Activated B cell treated with CpG ODN at 0.5 μM for 24 hours (primary cell): ENCODE measurements around the gene TECPR1. TPM values are rescaled to one million over a fixed set of nuclear protein-coding genes. Genes with fewer than 3 reads are reported as not detected.
A peak's percentile ranks its signal among the peaks of the same experiment; 100 is the strongest.

Source experiments
- ATAC-seq: fragments of 200-7000 bp; cut with Tn5 transposase; one replicate; pipeline ENCODE4 v1.10.0; 2021; ENCODE audit warnings: low read depth, mild to moderate bottlenecking, moderate library complexity
- CTCF ChIA-PET: fragments of 350-600 bp; sonication (Branson Sonifier 250); formaldehyde crosslinking; loops from one replicate; lab custom pipeline; 2021; ENCODE audit warnings: antibody characterized with exemption; lab: Charles Lee
- POLR2A ChIA-PET: fragments of 350-600 bp; sonication (Branson Sonifier 250); formaldehyde crosslinking; loops from one replicate; lab custom pipeline; 2021; ENCODE audit warnings: antibody characterized with exemption; lab: Charles Lee
- DNase-seq: peaks from one replicate; pipeline ENCODE4 v3.0.0; 2022
- H3K27ac Mint-ChIP-seq: one replicate; pipeline ENCODE4 v1.8.0; 2020; ENCODE audit warnings: mixed read lengths
- H3K27me3 Mint-ChIP-seq: one replicate; pipeline ENCODE4 v1.8.0; 2021; ENCODE audit warnings: mixed read lengths
- H3K36me3 Mint-ChIP-seq: one replicate; pipeline ENCODE4 v1.8.0; 2021; ENCODE audit warnings: low read depth, mixed read lengths
- H3K4me1 Mint-ChIP-seq: one replicate; pipeline ENCODE4 v1.8.0; 2021; ENCODE audit warnings: mixed read lengths
- H3K4me3 Mint-ChIP-seq: one replicate; pipeline ENCODE4 v1.8.0; 2020; ENCODE audit warnings: mild to moderate bottlenecking, mixed read lengths
- H3K9me3 Mint-ChIP-seq: one replicate; pipeline ENCODE4 v1.8.0; 2020; ENCODE audit warnings: mixed read lengths
- intact Hi-C: fragments of 100-400 bp; cut with micrococcal nuclease; formaldehyde crosslinking; loops from one replicate; pipeline ENCODE4 v1.15.1; 2024
- total RNA-seq: library from RNA; stranded (reverse); gene quantifications from 2 replicates; pipeline ENCODE4 v1.2.3, GENCODE V29; 2022
- TF ChIP-seq, protein P1 (sequence below): fragments of 200-600 bp; IDR thresholded peaks from one replicate; pipeline ENCODE4 v1.8.0; 2022; ENCODE audit warnings: antibody characterized with exemption, mild to moderate bottlenecking

The TECPR1 gene
- total RNA-seq, 1 donor from 2014 or later = 34.5 TPM

DNA sequence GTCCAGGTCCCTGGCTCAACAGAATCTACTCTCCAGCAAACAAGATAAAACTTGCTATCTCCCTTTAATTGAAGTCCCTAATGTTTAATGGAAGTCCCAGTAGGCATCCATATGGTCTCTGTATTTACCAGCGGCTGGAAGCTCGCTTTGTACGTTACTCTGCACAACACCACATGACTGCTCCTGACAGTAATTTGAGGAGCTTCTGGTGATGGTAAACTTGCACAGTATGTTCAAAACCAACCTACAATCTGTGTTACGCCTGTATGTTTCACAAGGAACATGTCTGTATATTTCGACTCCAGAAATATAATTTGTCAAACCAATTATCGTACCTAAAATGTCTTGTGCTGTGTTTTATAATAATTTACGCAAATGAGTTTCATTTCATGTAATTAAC lies 4.4 kb upstream of the TECPR1 start:
- H3K36me3 Mint-ChIP-seq = peaks cover 39% of the 10 kb centered on the region
- H3K27me3 Mint-ChIP-seq = no peaks in the 10 kb centered on the region
- no peaks in the 10 kb centered on the region for H3K9me3 Mint-ChIP-seq
- peaks cover 14% of the 10 kb centered on the region for H3K4me1 Mint-ChIP-seq
- ATAC-seq (no peak), DNase-seq (no peak)
- intact Hi-C loops = no loop called here
- CTCF ChIA-PET = no interaction called here
- POLR2A ChIA-PET = no interaction called here
- TF ChIP-seq, protein P1, sequence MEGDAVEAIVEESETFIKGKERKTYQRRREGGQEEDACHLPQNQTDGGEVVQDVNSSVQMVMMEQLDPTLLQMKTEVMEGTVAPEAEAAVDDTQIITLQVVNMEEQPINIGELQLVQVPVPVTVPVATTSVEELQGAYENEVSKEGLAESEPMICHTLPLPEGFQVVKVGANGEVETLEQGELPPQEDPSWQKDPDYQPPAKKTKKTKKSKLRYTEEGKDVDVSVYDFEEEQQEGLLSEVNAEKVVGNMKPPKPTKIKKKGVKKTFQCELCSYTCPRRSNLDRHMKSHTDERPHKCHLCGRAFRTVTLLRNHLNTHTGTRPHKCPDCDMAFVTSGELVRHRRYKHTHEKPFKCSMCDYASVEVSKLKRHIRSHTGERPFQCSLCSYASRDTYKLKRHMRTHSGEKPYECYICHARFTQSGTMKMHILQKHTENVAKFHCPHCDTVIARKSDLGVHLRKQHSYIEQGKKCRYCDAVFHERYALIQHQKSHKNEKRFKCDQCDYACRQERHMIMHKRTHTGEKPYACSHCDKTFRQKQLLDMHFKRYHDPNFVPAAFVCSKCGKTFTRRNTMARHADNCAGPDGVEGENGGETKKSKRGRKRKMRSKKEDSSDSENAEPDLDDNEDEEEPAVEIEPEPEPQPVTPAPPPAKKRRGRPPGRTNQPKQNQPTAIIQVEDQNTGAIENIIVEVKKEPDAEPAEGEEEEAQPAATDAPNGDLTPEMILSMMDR = no peak
- no peak overlapping the region for H3K4me3 Mint-ChIP-seq
- H3K27ac Mint-ChIP-seq = no peak overlapping the region

DNA sequence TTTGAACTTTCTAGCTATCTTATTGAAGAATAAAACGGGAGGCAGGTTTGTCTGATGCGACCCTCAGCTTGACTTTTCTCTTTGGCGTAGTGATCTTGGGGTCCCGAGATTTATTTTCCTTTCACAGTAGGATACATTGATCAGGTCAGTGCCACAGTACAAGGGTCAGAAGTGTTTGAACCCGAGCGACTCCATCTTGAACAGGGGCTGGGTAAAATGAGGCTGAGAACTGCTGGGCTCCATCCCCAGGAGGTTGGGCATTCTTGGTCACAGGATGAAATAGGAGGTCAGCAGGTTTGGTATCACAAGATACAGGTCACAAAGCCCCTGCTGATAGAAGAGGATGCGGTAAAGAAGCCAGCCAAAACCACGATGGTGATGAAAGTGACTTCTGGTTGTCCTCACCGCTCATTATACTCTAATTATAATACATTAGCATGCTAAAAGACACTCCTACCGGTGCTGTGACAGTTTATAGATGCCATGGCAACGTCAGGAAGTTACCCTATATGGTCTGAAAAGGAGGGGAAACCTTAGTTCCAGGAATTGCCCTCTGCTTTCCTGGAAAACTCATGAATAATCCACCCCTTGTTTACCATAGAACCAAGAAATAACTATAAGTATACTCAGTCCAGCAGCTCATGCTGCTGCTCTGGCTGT lies 3.0 kb upstream of the TECPR1 start:
- Mint-ChIP-seq H3K27ac (no peak overlapping the region), H3K27me3 (no peaks in the 10 kb centered on the region), H3K36me3 (peaks cover 30% of the 10 kb centered on the region), H3K4me3 (no peak overlapping the region), H3K4me1 (peaks cover 28% of the 10 kb centered on the region), H3K9me3 (no peaks in the 10 kb centered on the region)
- CTCF ChIA-PET = no interaction called here
- POLR2A ChIA-PET = interaction anchor here (0.5 kb wide), 1 partner anchor 152 kb away, joined by 4 read pairs; no protein-coding TSS in a partner anchor
- intact Hi-C loops = loop anchor here (5.0 kb wide), 2 partner anchors 38 to 1933 kb away; partner anchors contain the start of gene SLC25A13
- ATAC-seq = no peak
- TF ChIP-seq, protein P1 = no peak
- DNase-seq = no peak

DNA sequence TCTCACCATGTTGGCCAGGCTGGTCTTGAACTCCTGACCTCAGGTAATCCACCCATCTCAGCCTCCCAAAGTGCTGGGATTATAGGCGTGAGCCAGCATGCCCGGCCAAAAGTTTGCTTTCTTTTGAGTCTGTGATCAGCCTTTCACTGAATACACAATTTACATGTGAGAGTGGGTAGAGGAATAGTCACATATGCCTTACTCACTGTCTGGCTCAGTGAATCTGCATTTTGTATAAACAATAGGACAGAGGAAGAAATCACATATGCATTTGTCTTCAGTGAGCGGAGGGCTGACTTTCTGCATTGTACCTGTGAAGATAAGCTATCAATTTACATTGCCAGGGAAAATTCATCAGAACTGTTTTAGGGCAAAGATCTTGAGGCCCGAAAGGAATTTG lies 2.5 kb upstream of the TECPR1 start:
- H3K27me3 Mint-ChIP-seq = no peaks in the 10 kb centered on the region
- H3K4me3 Mint-ChIP-seq = no peak overlapping the region
- intact Hi-C loops = loop anchor here (5.0 kb wide), 2 partner anchors 37 to 1932 kb away; partner anchors contain the start of gene SLC25A13
- ChIA-PET CTCF (no interaction called here), POLR2A (interaction anchor here (0.5 to 0.7 kb wide), 3 partner anchors 40 to 152 kb away, joined by 4 to 10 read pairs (median 7); no protein-coding TSS in a partner anchor)
- no peak overlapping the region for H3K27ac Mint-ChIP-seq
- DNase-seq (no peak), ATAC-seq (no peak)
- TF ChIP-seq, protein P1 = no peak
- H3K4me1 Mint-ChIP-seq = peaks cover 32% of the 10 kb centered on the region
- peaks cover 32% of the 10 kb centered on the region for H3K36me3 Mint-ChIP-seq
- H3K9me3 Mint-ChIP-seq = no peaks in the 10 kb centered on the region

DNA sequence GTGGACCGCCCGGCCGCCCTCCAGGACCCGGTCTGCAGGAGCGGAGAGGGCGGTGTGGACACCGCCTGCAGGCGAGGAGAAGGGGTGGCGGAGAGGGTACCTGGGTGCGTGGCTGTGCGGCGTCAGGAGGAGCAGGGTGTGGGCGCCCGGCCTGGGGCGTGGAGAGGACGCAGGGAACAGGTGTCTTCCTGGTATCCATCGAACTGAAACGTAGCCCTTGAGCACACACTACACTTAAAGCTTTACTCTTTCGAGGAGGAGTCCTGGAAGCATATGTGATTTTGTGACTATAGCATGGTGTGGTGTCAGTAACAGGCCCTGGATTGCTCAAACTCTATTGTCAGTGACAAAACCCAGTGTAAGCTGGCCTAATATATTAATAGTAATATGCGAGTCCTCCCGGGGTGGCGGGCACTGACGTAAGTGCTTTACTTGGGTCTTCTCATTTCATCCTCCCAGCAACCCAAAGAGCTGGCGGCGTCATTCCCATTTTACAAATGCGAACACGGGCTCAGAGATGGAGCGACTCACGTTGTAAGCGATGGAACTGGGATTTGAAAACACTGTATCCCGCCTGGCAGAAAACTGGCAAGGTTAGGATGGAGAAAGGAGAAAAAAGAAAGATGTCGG lies 508 bp upstream of the TECPR1 start:
- H3K27ac Mint-ChIP-seq = peak overlapping the region; percentile 80
- H3K27me3 Mint-ChIP-seq = no peaks in the 10 kb centered on the region
- peaks cover 39% of the 10 kb centered on the region for H3K4me1 Mint-ChIP-seq
- DNase-seq (no peak), ATAC-seq (peak; percentile 36)
- TF ChIP-seq, protein P1 = no peak
- peak overlapping the region; percentile 94 for H3K4me3 Mint-ChIP-seq
- intact Hi-C loops = loop anchor here (1.0 to 5.0 kb wide), 5 partner anchors 29 to 1930 kb away; partner anchors contain the start of genes BRI3, LMTK2 and SLC25A13
- H3K36me3 Mint-ChIP-seq = peaks cover 29% of the 10 kb centered on the region
- ChIA-PET POLR2A (interaction anchor here (1.2 kb wide), 1 partner anchor 30 kb away, joined by 3 read pairs; no protein-coding TSS in a partner anchor), CTCF (no interaction called here)
- H3K9me3 Mint-ChIP-seq = no peaks in the 10 kb centered on the region

DNA sequence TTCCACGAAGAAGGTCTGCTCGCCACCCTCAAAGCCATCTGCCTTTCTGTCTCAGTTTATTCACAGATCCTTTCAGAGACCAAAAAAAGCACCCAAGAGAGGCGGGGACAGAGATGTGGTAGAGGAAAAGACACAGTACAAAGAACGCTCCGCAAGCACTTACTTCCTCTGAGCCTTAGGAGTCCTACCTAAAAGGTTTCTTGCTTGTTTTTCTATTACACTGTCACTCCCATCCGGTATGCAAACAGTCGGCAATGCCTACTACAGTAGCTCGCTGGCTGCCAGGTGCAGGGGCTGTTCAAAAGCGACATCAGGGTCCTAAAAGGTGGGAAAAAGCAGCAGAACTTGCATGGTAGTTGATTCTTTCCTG lies 816 bp downstream of the TECPR1 start:
- peaks cover 39% of the 10 kb centered on the region for H3K4me1 Mint-ChIP-seq
- TF ChIP-seq, protein P1 = no peak
- peak; percentile 16 for ATAC-seq
- no peaks in the 10 kb centered on the region for H3K27me3 Mint-ChIP-seq
- ChIA-PET CTCF (interaction anchor here (0.8 kb wide), 1 partner anchor 145 kb away, joined by 3 read pairs; the partner anchor contains the start of gene LMTK2), POLR2A (interaction anchor here (1.6 kb wide), 1 partner anchor 49 kb away, joined by 7 read pairs; no protein-coding TSS in a partner anchor)
- intact Hi-C loops = loop anchor here (1.0 to 5.0 kb wide), 6 partner anchors 16 to 1929 kb away; partner anchors contain the start of genes BAIAP2L1 and SLC25A13
- no peaks in the 10 kb centered on the region for H3K9me3 Mint-ChIP-seq
- no peak for DNase-seq
- peaks cover 21% of the 10 kb centered on the region for H3K36me3 Mint-ChIP-seq
- peak overlapping the region; percentile 80 for H3K27ac Mint-ChIP-seq
- peak overlapping the region; percentile 94 for H3K4me3 Mint-ChIP-seq
